Natural killer cell (primary cell): ENCODE data around the gene ENGASE. TPM values are rescaled to one million over a fixed set of nuclear protein-coding genes. Genes with fewer than 3 reads are reported as not detected.

ENCODE experiments used
- ATAC-seq, 3 donors: fragments of 150-1000 bp in 2 of 3; fragments of 200-7000 bp in 1 of 3; cut with Tn5 transposase; 1 replicate in 1 of 3; 2 replicates in 2 of 3; pipeline ENCODE4 v1.10.0; 2021; ENCODE audit warnings: mild to moderate bottlenecking in 2 of 3, moderate library complexity in 2 of 3
- DNase-seq, 2 donors: peaks; one replicate each; pipeline versions ENCODE4 v3.0.0 to v3.0.0-alpha.2; 2013 to 2021; ENCODE audit warnings: mixed read lengths in 1 of 2
- H3K27ac ChIP-seq: one replicate; pipeline ENCODE4 v1.5.1; 2013; ENCODE audit warnings: mild to moderate bottlenecking, low read length
- H3K27me3 ChIP-seq: one replicate; pipeline ENCODE4 v1.6.1; 2013; ENCODE audit warnings: low read length; ENCODE audit not compliant: control insufficient read depth, insufficient read depth
- H3K36me3 ChIP-seq: one replicate; pipeline ENCODE4 v1.6.1; 2013; ENCODE audit warnings: low read length; ENCODE audit not compliant: control insufficient read depth, insufficient read depth
- H3K4me1 ChIP-seq: one replicate; pipeline ENCODE4 v1.6.1; 2013; ENCODE audit warnings: low read length; ENCODE audit not compliant: control insufficient read depth, insufficient read depth
- H3K4me3 ChIP-seq: one replicate; pipeline ENCODE4 v1.5.1; 2013; ENCODE audit warnings: low read length
- H3K9me3 ChIP-seq: one replicate; pipeline ENCODE4 v1.6.1; 2013; ENCODE audit warnings: low read length; ENCODE audit not compliant: control insufficient read depth, insufficient read depth
- H3K27ac Mint-ChIP-seq, 2 donors: one replicate each; pipeline ENCODE4 v1.8.0; 2022; ENCODE audit warnings: mild to moderate bottlenecking in 2 of 2, mixed read lengths in 2 of 2, moderate library complexity in 1 of 2
- H3K27me3 Mint-ChIP-seq, 2 donors: one replicate each; pipeline ENCODE4 v1.8.0; 2022; ENCODE audit warnings: low read depth in 2 of 2, mixed read lengths in 2 of 2
- H3K36me3 Mint-ChIP-seq: one replicate; pipeline ENCODE4 v1.8.0; 2022; ENCODE audit warnings: mixed read lengths
- H3K4me1 Mint-ChIP-seq, 2 donors: one replicate each; pipeline ENCODE4 v1.8.0; 2022; ENCODE audit warnings: mixed read lengths in 2 of 2
- H3K4me3 Mint-ChIP-seq: one replicate; pipeline ENCODE4 v1.8.0; 2022; ENCODE audit warnings: mild to moderate bottlenecking, moderate library complexity, mixed read lengths
- H3K9me3 Mint-ChIP-seq, 2 donors: one replicate each; pipeline ENCODE4 v1.8.0; 2022; ENCODE audit warnings: mixed read lengths in 2 of 2
- WGBS: methylation state at CpG from one replicate; pipeline ENCODE4 v1.1.7; 2013; ENCODE audit warnings: missing lambda C conversion rate; ENCODE audit not compliant: insufficient coverage; 5-methylcytosine and 5-hydroxymethylcytosine counted together
- intact Hi-C: fragments of 100-400 bp; cut with micrococcal nuclease; formaldehyde crosslinking; loops from one replicate; pipeline ENCODE4 v1.14.2; 2022
- total RNA-seq, 4 donors: library from RNA; stranded (reverse); fragments of 120-200 nt in 1 of 4; gene quantifications; one replicate each; pipeline versions ENCODE4 v1.2.3 to v1.2.4, GENCODE V29; 2013 to 2022
- TF ChIP-seq, protein P1 (sequence below): fragments of 200-600 bp; IDR thresholded peaks from one replicate; pipeline ENCODE4 v1.8.0; 2022; ENCODE audit warnings: antibody characterized with exemption

The ENGASE gene
- total RNA-seq, 3 donors from 2014 or later (not counting 1 experiment from before 2014, with no cell fraction given): 56.0 to 86.4 (median 56.9) TPM

DNA sequence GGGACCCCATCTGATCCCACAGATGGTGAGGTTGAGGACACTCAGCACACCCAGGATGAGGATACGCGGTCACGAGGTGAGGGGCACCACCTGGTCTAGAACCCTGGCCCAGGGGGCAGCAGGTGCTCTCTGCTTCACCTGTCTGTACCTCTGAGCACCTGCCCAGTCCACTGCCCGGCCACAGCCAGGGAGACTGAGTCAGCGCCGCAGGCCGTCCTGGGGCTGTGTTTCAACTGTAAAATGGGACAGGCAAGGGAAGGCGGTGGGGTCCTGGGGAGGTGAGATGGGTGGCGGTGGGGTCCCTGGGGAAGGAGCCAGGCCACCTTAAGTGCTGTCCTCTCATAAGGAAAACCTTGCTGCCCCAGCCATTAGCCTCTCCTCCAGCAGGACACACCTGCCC is 60.4 kb downstream of the ENGASE start:
- WGBS: 92% methylated on average over 9 of the region's 9 CpGs
- intact Hi-C loops: no loop called here
- no peaks in the 10 kb centered on the region for H3K4me1 ChIP-seq
- no peaks in the 10 kb centered on the region for H3K27me3 Mint-ChIP-seq
- no peaks in the 10 kb centered on the region for H3K9me3 Mint-ChIP-seq
- H3K4me3 ChIP-seq: no peak overlapping the region
- H3K36me3 Mint-ChIP-seq: no peaks in the 10 kb centered on the region
- H3K27me3 ChIP-seq: no peaks in the 10 kb centered on the region
- ATAC-seq (no peak), DNase-seq (no peak)
- H3K36me3 ChIP-seq: no peaks in the 10 kb centered on the region
- H3K9me3 ChIP-seq: no peaks in the 10 kb centered on the region
- H3K4me3 Mint-ChIP-seq: no peak overlapping the region
- TF ChIP-seq, protein P1, sequence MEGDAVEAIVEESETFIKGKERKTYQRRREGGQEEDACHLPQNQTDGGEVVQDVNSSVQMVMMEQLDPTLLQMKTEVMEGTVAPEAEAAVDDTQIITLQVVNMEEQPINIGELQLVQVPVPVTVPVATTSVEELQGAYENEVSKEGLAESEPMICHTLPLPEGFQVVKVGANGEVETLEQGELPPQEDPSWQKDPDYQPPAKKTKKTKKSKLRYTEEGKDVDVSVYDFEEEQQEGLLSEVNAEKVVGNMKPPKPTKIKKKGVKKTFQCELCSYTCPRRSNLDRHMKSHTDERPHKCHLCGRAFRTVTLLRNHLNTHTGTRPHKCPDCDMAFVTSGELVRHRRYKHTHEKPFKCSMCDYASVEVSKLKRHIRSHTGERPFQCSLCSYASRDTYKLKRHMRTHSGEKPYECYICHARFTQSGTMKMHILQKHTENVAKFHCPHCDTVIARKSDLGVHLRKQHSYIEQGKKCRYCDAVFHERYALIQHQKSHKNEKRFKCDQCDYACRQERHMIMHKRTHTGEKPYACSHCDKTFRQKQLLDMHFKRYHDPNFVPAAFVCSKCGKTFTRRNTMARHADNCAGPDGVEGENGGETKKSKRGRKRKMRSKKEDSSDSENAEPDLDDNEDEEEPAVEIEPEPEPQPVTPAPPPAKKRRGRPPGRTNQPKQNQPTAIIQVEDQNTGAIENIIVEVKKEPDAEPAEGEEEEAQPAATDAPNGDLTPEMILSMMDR: no peak
- H3K27ac ChIP-seq: no peak overlapping the region
- H3K4me1 Mint-ChIP-seq: peaks cover 0 to 12% of the 10 kb centered on the region in 2 donors
- H3K27ac Mint-ChIP-seq: no peak overlapping the region

DNA sequence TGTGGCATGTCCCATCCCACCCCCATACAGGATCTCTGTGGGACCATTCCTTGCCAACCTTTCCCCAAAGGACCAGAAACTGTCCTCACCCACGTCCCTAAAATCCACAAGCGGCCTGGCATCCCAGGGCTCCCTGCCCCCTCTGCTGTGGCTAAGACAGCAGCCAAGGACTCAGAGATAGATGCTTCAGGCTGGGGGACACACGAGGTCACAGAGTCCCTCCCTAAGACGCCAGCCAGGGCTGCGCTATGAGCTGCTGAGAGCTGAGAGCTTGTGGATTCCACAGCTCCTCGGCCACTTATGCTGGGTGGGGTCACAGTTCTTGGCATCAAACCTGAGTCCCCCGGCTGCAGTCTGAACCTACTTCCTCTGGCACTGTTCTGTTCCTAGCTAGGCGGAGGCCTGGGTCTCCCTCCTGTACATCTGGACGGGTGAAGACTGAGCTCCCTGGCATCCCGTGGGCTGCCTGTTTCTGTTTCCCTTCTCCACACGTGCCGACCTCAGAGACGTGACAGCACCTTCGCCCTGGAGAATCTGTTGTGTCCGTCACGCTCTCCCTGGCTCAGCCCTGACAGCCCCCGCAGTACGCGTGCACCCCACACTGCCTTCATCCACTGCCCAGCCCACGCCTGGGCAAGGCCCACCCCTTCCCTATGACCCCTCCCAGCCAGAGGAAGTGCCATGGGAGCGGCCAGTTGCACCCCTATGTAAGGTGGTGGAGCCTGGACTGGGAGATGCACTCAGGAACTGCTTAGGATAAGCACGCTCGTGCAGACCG is 61.2 kb downstream of the ENGASE start:
- H3K9me3 Mint-ChIP-seq: no peaks in the 10 kb centered on the region
- H3K27me3 ChIP-seq: no peaks in the 10 kb centered on the region
- TF ChIP-seq, protein P1: no peak
- peaks cover 0 to 12% of the 10 kb centered on the region in 2 donors for H3K4me1 Mint-ChIP-seq
- H3K9me3 ChIP-seq: no peaks in the 10 kb centered on the region
- WGBS: 75% methylated on average over 23 of the region's 24 CpGs
- no peak for ATAC-seq
- H3K4me1 ChIP-seq: no peaks in the 10 kb centered on the region
- intact Hi-C loops: no loop called here
- H3K36me3 ChIP-seq: no peaks in the 10 kb centered on the region
- H3K36me3 Mint-ChIP-seq: no peaks in the 10 kb centered on the region
- H3K4me3 Mint-ChIP-seq: no peak overlapping the region
- H3K27ac ChIP-seq: no peak overlapping the region
- H3K27ac Mint-ChIP-seq: no peak overlapping the region
- DNase-seq: no peak
- H3K27me3 Mint-ChIP-seq: no peaks in the 10 kb centered on the region
- H3K4me3 ChIP-seq: no peak overlapping the region

Other genes with a start within 250 kb of the ENGASE start
- gene USP36, start 234.0 kb upstream of the ENGASE start, total RNA-seq: 100 to 1,000 TPM; 241 to 304 (median 270) TPM
- gene CEP295NL, start 171.6 kb upstream of the ENGASE start, total RNA-seq: 1 to 10 TPM in 2 of 3 donors, under 1 TPM in 1; 0.52 to 2.7 (median 2.1) TPM
- gene TIMP2, start 149.4 kb upstream of the ENGASE start, total RNA-seq: 1 to 10 TPM; 3.6 to 8.2 (median 7.1) TPM
- 1 to 10 TPM; 4.2 to 8.8 (median 4.2) TPM for gene LGALS3BP, start 94.9 kb upstream of the ENGASE start, total RNA-seq
- gene CANT1, start 65.1 kb upstream of the ENGASE start, total RNA-seq: 10 to 100 TPM; 40.0 to 58.8 (median 53.4) TPM
- under 1 TPM in 2 of 3 donors, not detected in 1; 0.20 to 0.28 TPM for gene C1QTNF1, start 50.7 kb upstream of the ENGASE start, total RNA-seq